GM21515 (cell line): ENCODE measurements around the gene ACE.

Source experiments
- ATAC-seq: cut with Tn5 transposase; IDR thresholded peaks from one replicate; pipeline ENCODE4 v1.9.1; 2021; ENCODE audit not compliant: unreplicated experiment

ACE gene

DNA sequence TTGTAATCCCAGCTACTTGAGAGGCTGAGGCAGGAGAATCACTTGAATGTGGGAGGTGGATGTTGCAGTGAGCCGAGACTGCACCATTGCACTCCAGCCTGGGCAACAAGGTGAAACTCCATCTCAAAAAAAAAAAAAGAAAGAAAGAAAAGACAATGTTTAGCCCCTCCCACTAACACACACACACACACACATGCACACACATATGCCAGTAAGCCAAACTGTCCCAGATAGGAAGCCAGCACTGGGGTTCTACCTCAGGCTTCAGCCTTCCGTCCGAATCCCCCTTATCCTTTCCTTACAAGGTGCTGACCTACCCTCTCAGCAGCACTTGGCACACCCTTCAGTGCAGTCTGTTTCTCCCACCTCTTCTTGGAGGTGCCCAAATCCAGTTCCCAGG lies 37.6 kb downstream of the ACE start:
- ATAC-seq: no peak

- no peak for ATAC-seq
Measured at GRCh38 chr17:63514974-63515373, 38.1 kb downstream of the ACE start.

GRCh38 chr17:63515426-63515825 lies 38.6 kb downstream of the ACE start:
- ATAC-seq: no peak

- ATAC-seq: no peak
Measured at GRCh38 chr17:63516910-63517824, 40.3 kb downstream of the ACE start.

- ATAC-seq: no peak
Measured at GRCh38 chr17:63517825-63518534, 41.1 kb downstream of the ACE start.

GRCh38 chr17:63519116-63519881 lies 42.4 kb downstream of the ACE start:
- no peak for ATAC-seq

DNA sequence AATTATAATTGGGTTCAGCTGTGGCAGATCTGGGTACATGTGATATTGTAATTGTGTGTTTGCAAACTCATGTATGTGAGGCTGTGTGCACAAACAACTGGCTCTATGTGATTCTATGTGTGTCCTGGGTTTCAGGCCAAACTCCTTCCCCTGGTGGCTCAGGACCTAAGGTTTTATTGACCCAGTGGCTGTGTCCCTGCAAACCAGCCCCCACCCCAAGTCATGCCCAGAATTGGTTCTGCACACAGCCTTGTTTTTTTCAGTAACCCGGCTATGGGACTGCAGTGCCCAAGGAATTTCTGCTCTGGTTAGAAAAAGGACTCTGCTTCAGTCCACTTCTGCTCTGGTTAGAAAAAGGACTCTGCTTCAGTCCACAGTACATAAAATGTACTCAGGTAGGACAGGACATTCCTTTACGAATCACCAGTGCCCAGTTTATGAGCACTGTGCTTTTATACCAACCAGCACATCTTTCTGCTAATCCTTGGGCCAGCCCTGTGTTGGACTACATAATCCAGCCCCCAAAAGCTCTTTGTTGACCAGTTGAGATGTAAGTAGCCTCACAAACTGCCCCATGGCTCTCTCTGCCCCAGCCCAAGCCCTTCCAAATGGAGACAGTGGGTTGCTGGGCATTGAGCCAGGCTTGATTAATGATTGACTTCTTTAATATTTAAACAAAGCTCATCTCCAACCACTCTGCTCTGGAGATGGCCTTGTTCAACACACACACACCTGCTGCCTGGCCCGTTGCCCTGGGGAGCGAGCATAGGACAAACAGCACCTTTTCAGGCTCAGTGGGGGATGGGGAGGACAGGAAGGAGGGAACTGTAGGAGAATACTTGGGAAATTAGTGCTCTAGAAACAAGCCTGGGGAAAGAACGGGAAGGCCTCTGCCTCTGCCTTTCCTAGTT lies 43.4 kb downstream of the ACE start:
- no peak for ATAC-seq

DNA sequence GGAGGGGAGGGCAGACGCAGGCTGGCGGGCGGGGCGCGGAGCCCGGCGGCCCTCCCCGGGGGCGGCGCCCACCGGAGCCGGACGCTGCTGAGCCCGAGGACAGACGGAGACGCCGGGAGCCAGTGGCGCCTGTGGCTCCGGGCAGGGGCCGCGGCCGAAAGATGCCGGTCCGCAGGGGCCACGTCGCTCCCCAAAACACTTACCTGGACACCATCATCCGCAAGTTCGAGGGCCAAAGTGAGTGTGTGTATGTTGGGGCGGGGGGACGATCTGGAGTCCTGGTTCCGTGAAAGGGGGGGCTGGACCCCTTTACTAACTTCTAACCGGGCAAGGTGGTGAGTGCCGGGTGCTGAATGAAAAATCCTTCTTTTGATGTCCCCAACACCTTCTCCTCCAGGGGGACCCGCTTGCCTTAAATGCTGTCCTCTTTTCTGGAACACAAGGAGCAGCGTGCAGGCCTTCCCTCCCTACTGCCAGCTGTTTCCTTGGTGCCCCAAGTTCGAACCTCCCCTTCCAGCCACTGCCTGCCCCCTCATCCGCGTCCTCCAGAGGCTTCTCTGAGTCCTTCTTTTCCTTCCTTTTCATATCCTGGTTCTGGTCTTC lies 46.5 kb downstream of the ACE start, which contains the start of gene KCNH6:
Gene KCNH6 (plus strand): TSS at position 106 of the 603 bp plus-strand sequence. CDS start 56 bp downstream, at position 162.
- no peak for ATAC-seq

DNA sequence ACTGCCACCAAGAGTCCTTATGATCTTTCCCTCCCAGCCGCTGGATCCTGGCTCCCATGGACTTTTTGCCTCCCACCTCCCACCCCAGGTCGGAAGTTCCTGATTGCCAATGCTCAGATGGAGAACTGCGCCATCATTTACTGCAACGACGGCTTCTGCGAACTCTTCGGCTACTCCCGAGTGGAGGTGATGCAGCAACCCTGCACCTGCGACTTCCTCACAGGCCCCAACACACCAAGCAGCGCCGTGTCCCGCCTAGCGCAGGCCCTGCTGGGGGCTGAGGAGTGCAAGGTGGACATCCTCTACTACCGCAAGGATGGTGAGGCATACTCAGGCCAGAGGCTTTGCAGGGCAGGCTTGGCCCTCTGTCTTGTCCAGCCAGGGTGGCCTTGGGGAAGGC lies 47.2 kb downstream of the ACE start:
- no peak for ATAC-seq

DNA sequence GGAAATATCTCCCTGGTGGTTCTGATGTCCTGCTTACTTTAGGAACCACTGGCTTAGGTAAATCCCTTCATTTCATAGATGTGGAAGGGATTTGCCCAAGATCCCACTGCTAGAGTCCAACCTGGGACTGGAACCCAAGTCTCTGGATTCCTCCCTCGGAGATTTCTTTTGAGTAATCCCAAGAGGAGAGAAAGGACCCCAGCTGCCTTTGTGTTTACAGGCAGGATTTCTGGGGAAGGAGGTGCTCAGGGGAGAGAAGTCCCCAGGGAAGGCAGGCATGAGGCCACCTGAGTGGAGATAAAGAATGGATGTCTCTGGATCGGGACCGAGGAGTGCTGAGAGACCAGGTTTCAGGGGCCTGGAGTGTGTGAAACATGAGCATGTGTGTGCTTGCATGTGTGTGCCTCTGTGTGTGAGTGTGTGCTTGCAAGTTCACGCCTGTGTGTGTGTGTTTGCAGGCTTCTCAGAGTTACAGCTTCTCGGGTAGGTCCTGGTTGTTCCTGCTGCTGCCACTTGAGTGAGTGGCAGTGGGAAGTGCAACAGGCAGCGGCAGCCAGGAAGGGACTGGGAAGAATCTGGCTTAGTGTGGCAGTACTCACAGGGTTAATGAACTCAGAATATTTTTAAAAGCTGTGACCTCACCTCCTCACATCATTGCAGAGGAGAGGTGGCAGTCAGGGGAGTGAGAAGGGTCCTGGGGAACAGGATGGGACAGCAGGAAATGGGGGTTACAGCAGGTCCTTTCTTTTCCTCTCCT lies 48.5 kb downstream of the ACE start:
- ATAC-seq: no peak

GRCh38 chr17:63526861-63527260 lies 50.0 kb downstream of the ACE start:
- ATAC-seq: no peak

DNA sequence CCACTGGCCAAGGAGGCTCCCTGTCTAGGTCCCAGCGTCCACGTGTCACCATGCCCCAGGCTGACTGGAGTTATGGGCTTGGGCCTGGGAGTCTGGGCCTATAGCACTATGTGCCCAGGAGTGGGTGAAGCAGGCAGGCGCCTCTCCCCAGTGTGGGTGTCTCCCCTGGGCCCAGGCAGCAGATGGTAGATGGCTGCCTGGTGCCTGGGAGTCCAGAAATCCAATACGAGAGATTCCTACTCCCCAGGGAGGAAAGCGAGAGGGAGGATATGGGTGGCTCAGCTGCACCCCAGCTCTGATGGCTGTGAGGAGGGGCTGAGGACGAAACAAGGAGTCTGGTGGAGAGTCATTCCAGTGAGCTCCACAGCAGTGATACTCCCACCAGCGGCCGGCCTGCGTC lies 51.3 kb downstream of the ACE start:
- ATAC-seq: no peak

GRCh38 chr17:63529711-63530556 lies 53.1 kb downstream of the ACE start:
- ATAC-seq: no peak

DNA sequence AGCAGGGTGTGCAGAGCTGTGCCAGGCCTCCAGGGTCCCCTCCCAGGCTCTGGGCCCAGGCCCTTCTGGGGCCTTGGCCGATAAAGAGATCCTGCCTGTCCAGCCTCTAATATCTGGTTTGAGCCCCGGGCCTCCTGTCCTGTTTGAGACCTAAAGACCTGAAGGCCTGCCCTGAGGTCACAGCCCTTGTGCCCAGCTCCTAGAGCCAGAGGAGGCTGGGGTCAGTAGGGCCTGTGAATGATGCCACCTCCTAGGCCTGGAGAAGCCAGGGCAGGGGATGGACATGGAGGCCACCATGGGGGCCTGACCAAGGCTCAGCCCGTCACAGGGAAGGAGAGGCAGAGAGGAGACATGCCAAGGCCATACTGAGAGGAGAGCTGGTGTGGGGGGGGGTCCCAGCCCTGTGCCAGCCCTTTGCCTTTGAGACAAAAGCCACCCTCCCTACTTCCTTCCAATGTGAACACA lies 53.7 kb downstream of the ACE start:
- ATAC-seq: no peak

GRCh38 chr17:63531022-63531965 lies 54.4 kb downstream of the ACE start:
- ATAC-seq: no peak

DNA sequence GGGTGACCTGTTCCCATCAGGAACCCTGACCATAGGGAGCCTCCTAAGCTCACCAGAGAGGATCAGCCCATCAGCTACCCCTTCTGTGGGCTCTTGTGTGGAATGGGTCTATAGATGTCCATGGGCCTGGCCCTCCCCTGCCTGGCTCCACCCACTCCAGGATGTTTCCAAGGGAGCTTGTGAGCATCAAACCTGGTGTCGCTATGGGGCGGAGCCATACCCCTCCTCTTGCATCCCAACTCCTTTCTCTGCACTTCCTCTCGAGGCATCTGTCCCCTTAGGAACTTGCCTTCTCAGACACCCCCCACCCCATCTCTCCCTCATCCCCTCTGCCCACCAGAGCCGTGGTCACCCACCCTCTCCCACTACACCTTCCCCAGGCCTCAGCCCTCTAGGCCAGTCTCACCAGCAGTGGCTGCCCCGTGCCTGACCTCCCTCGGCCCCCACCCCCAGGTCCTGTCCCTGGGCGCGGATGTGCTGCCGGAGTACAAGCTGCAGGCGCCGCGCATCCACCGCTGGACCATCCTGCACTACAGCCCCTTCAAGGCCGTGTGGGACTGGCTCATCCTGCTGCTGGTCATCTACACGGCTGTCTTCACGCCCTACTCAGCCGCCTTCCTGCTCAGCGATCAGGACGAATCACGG lies 56.7 kb downstream of the ACE start:
- ATAC-seq: no peak
